GM19043 (cell line): ENCODE results near the gene SETD2.
"Not testable (repeated sequence)": the region's sequence is repeated elsewhere in the genome, so short reads cannot be mapped to it uniquely, and the experiment has no call there.

Experiments
- ATAC-seq: cut with Tn5 transposase; IDR thresholded peaks from one replicate; pipeline ENCODE4 v1.9.1; 2021; ENCODE audit warnings: low read depth; ENCODE audit not compliant: unreplicated experiment

SETD2 gene, protein sequence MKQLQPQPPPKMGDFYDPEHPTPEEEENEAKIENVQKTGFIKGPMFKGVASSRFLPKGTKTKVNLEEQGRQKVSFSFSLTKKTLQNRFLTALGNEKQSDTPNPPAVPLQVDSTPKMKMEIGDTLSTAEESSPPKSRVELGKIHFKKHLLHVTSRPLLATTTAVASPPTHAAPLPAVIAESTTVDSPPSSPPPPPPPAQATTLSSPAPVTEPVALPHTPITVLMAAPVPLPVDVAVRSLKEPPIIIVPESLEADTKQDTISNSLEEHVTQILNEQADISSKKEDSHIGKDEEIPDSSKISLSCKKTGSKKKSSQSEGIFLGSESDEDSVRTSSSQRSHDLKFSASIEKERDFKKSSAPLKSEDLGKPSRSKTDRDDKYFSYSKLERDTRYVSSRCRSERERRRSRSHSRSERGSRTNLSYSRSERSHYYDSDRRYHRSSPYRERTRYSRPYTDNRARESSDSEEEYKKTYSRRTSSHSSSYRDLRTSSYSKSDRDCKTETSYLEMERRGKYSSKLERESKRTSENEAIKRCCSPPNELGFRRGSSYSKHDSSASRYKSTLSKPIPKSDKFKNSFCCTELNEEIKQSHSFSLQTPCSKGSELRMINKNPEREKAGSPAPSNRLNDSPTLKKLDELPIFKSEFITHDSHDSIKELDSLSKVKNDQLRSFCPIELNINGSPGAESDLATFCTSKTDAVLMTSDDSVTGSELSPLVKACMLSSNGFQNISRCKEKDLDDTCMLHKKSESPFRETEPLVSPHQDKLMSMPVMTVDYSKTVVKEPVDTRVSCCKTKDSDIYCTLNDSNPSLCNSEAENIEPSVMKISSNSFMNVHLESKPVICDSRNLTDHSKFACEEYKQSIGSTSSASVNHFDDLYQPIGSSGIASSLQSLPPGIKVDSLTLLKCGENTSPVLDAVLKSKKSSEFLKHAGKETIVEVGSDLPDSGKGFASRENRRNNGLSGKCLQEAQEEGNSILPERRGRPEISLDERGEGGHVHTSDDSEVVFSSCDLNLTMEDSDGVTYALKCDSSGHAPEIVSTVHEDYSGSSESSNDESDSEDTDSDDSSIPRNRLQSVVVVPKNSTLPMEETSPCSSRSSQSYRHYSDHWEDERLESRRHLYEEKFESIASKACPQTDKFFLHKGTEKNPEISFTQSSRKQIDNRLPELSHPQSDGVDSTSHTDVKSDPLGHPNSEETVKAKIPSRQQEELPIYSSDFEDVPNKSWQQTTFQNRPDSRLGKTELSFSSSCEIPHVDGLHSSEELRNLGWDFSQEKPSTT (N-terminal part only)

DNA sequence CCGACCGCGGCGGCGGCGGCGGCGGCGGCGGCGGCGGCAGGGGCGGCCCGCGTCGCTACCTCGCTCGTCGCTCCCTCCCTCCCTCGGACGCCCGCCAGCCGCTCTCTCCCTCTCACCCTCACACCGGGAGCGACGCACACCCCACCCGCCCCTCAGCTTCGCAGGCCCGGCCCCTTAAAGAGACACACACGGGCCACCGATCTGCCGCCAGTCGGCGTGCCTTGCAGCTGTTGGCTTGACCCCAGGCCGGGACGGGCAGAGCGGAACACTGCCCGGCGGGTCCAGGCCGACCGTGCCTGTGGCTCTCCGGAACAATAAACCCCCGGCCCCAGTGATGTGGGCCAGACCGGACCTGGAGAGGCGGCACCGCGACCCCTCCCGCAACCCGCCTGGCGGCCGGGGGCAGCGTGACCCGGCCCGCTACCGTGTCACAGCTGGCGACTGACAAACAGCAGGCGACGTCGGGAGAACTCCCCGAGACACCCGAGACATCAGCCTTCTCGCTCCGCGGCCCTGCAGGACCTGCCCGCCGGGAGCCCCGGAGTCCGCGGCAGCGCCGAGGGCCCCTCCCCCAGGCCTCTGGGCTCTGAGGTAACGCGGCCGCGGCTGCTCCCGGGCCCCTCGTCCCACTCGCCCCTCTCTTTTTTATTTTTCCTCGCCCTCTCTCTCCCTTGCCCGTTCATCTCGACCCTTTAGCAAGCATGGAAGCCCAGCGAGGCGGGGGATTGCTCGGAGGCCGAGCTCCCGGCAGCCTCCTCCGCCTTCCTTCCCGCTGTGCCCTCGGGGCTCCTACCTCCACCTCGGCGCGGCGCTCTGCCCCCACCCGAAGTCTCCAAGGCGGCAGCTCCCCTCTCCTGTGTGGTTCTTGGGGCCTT is at the start of gene SETD2:
Gene SETD2 (minus strand): TSS at position 107 of the 875 bp plus-strand sequence. CDS start 189 bp downstream, outside the sequence.
- ATAC-seq = peak; percentile 62

DNA sequence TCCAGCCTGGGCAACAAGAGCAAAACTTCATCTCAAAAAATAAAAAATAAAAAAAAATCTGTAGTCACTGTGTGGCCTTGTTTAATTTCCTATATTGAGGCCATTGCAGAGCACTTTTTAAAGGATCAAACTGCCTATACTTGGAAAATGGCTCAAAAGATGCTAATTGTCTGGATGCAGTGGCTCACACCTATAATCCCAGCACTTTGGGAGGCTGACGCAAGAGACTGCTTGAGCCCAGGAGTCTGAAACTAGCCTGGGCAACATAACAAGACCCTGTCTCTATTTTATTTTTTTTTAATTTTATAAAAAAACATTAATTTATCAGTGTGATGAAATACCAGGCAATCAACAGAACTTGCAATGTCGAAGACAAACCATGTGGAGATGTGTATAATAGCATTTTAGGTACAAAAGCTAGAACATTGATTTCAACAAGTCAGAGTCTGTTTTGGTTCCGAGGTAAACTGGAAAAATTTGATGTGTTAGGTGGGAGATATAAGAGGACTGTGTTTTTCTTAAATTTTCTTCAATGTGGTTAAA is 47.0 kb upstream of the SETD2 start:
- no peak for ATAC-seq

DNA sequence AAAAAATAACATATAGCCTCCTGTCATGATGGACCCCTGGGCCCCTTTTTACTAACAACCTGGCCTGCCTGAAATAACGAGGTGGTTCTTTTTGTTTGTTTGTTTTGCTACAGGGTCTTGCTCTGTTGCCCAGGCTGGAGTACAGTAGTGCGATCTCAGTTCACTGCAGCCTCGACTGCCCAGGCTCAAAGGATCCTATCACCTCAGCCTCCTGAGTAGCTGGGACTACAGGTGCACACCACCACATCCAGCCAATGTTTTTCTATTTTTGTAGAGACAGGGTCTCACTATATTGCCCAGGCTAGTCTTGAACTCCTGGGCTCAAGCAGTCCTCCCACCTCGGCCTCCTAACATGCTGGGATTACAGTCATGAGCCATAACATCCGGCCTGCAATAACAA is 42.1 kb upstream of the SETD2 start:
- not testable (repeated sequence) for ATAC-seq

DNA sequence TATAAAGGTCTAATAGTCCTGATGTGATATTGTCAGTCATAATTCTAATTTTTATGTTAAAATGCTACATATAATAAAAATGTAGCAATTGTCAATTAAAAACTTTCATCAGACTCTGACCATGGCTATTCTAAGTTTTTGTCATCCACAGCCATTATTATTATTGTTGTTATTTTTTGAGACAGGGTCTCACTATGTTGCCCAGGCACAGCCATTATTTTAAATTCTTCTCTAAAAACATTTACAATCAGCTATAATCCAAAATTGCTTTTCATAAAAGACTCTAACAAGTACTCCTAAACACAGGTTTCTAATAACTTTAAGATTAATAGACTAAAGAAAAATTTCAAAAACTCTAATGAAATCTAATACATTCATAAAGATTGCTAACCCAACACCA is 41.0 kb upstream of the SETD2 start:
- no peak for ATAC-seq

GRCh38 chr3:47202542-47202941 is 38.6 kb upstream of the SETD2 start:
- no peak for ATAC-seq

DNA sequence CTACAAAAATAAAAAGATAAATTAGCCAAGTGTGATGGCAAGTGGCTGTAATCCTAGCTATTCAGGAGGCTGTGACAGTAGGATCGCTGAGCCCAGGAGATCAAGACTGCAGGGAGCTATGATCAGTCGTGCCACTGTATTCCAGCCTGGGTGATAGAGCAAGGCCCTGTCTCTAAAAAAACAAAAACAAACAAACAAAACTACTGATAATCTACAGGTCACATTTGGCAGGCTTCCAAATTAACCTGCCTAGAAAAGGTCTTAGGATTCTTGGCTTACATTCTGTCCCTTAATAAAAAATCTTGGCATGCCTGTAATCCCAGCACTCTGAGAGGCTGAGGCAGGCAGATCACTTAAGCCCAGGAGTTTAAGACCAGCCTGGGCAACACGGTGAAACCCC is 33.4 kb upstream of the SETD2 start:
- ATAC-seq = no peak

DNA sequence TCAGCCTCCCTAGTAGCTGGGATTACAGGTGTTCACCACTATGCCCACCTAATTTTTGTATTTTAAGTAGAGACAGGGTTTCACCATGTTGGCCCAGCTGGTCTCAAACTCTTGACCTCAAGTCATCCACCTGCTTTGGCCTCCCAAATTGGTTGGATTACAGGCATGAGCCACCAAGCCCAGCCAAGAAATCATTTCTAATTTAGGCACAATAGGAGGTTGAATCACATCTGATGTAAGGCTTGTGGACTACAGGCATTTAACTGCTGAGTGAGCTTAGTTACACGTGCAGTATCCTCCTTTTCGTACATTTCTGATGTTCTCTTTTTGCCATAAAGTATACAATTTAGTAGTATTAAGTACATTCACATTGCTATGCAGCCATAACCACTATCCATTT is 31.1 kb upstream of the SETD2 start:
- ATAC-seq = no peak

GRCh38 chr3:47193871-47194859 is 30.3 kb upstream of the SETD2 start:
- ATAC-seq = no peak

GRCh38 chr3:47186285-47186684 is 22.4 kb upstream of the SETD2 start:
- ATAC-seq = no peak

DNA sequence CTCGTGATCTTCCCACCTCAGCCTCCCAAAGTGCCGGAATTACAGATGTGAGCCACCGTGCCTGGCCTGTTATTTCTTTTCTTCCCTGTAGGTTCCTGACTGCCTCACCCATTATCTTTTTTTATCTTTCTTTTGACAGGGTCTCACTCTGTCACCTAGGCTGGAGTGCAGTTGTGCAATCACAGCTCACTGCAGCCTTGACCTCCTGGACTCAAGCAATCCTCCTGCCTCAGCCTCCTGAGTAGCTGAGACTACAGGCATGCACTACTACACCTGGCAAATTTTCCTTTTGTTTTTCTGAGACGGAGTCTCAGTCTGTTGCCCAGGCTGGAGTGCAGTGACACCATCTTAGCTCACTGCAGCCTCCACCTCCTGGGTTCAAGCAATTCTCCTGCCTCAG is 17.8 kb upstream of the SETD2 start:
- not testable (repeated sequence) for ATAC-seq

GRCh38 chr3:47180011-47180410 is 16.1 kb upstream of the SETD2 start:
- ATAC-seq = not testable (repeated sequence)

- ATAC-seq = no peak
Measured at GRCh38 chr3:47176582-47176981, 12.7 kb upstream of the SETD2 start.

GRCh38 chr3:47163169-47164006 is 525 bp downstream of the SETD2 start:
- ATAC-seq = peak; percentile 9

- peak; percentile 6 for ATAC-seq
Measured at GRCh38 chr3:47162697-47163168, 1.2 kb downstream of the SETD2 start.

DNA sequence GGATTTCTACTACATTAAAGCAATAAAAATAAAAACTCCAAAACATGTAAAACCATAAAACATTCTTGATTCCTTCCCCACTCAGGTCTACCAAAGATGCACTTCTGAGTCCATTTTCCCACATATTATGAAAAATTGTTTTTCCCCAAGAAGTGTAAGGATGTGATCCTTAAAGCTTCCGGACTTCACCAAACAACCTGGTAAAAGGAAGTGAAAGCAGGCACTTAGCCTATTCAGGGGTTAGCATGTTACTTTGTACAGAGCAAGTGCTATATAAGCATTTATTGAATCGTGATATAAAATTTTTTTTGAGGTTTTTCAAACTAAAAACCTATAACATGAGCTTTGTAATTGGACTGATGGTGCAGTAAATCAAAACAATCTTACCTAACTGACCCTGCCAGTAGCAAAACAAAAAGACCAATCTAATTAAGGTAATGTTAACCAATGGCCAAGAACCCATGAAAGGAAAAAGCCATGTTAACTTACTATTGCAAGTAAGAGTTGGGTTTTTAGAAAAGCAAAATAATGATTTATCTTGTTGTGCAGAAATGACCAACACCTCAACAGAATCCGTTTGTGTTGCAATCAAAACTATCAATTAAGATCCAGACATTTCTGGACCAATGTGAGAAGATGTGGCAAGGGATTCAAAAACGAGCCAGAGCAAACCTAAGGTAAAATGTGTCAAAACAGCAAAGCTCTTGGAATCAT is 1.8 kb downstream of the SETD2 start:
- ATAC-seq = no peak

- no peak for ATAC-seq
Measured at GRCh38 chr3:47159820-47160219, 4.1 kb downstream of the SETD2 start.

- ATAC-seq = no peak
Measured at GRCh38 chr3:47158208-47158607, 5.7 kb downstream of the SETD2 start.
